ENCODE measurements around the gene ZNF385C.

GRCh38 chr17:42135664-42136653, 37.7 kb upstream of the ZNF385C start:
- TF ChIP-seq CTCF (conservative IDR thresholded peaks at IDR 0.05 in 1 of 2, IDR thresholded peaks at IDR 0.05 in 1 of 2; ENCODE audit: low read depth in 1 of 2, low read length in 2 of 2) (no peak), EZH2 (IDR thresholded peaks at IDR 0.05; ENCODE audit: low read length, missing control alignments) (no peak)
